Activated CD8-positive, alpha-beta T cell treated with anti-CD3 and anti-CD28 coated beads, Interleukin-2, amount 10 ng/mL, durations not matched to agents 7 days and 5 days (primary cell): ENCODE data around the gene MOB3A. TPM values are rescaled to one million over a fixed set of nuclear protein-coding genes. Genes with fewer than 3 reads are reported as not detected.

Experiments used
- ATAC-seq: fragments of 150-1000 bp; cut with Tn5 transposase; one replicate; pipeline ENCODE4 v1.10.0; 2021; ENCODE audit warnings: moderate library complexity
- CTCF ChIA-PET: fragments of 350-600 bp; sonication (Branson Sonifier 250); formaldehyde crosslinking; loops from one replicate; lab custom pipeline; 2021; ENCODE audit warnings: antibody characterized with exemption; lab: Charles Lee
- POLR2A ChIA-PET: fragments of 350-600 bp; sonication (Branson Sonifier 250); formaldehyde crosslinking; loops from one replicate; lab custom pipeline; 2021; ENCODE audit warnings: antibody characterized with exemption; lab: Charles Lee
- DNase-seq: peaks from one replicate; pipeline ENCODE4 v3.0.0-alpha.2; 2020
- H3K27ac Mint-ChIP-seq: one replicate; pipeline ENCODE4 v1.8.0; 2021; ENCODE audit warnings: mild to moderate bottlenecking, mixed read lengths
- H3K27me3 Mint-ChIP-seq: one replicate; pipeline ENCODE4 v1.8.0; 2021; ENCODE audit warnings: low read depth, mixed read lengths
- H3K36me3 Mint-ChIP-seq: one replicate; pipeline ENCODE4 v1.8.0; 2021; ENCODE audit warnings: low read depth, mixed read lengths
- H3K4me1 Mint-ChIP-seq: one replicate; pipeline ENCODE4 v1.8.0; 2021; ENCODE audit warnings: low read depth, mixed read lengths
- H3K4me3 Mint-ChIP-seq: one replicate; pipeline ENCODE4 v1.8.0; 2021; ENCODE audit warnings: mild to moderate bottlenecking, mixed read lengths
- H3K9me3 Mint-ChIP-seq: one replicate; pipeline ENCODE4 v1.8.0; 2022; ENCODE audit warnings: mixed read lengths; ENCODE audit not compliant: insufficient read depth
- total RNA-seq, 2 experiments: library from RNA; stranded (reverse); gene quantifications; one replicate each; pipeline ENCODE4 v1.2.3, GENCODE V29; 2021

The MOB3A gene
- total RNA-seq, 2 experiments from 2014 or later = 235 to 240 TPM

- POLR2A ChIA-PET = interaction anchor here (3.3 kb wide), 1 partner anchor 7 kb away, joined by 31 read pairs; the partner anchor contains the start of gene MKNK2
Measured at GRCh38 chr19:2044709-2045500, 51.2 kb downstream of the MOB3A start.

GRCh38 chr19:2043961-2044708 is 52.0 kb downstream of the MOB3A start:
- ATAC-seq = no peak
- Mint-ChIP-seq H3K27me3 (no peaks in the 10 kb centered on the region), H3K36me3 (peaks cover 35% of the 10 kb centered on the region), H3K9me3 (no peaks in the 10 kb centered on the region), H3K4me3 (no peak overlapping the region), H3K27ac (peak overlapping the region; percentile 86), H3K4me1 (peaks cover 47% of the 10 kb centered on the region)
- DNase-seq = peak; percentile 33
- CTCF ChIA-PET = interaction anchor here (2.8 to 3.3 kb wide), 2 partner anchors 25 kb away, joined by 15 read pairs; no protein-coding TSS in a partner anchor
- POLR2A ChIA-PET = interaction anchor here (1.4 to 3.3 kb wide), 2 partner anchors 8 to 9 kb away, joined by 3 to 31 read pairs; partner anchors contain the start of gene MKNK2

More at GRCh38 chr19:2044709-2045500, 51.2 kb downstream of the MOB3A start:
- ATAC-seq (no peak), DNase-seq (peak; percentile 22)
- no peaks in the 10 kb centered on the region for H3K9me3 Mint-ChIP-seq
- no peaks in the 10 kb centered on the region for H3K27me3 Mint-ChIP-seq
- CTCF ChIA-PET = no interaction called here
- H3K4me3 Mint-ChIP-seq = no peak overlapping the region
- H3K4me1 Mint-ChIP-seq = peaks cover 52% of the 10 kb centered on the region
- H3K36me3 Mint-ChIP-seq = peaks cover 37% of the 10 kb centered on the region
- peak overlapping the region; percentile 61 for H3K27ac Mint-ChIP-seq

GRCh38 chr19:2043251-2043641 is 52.9 kb downstream of the MOB3A start:
- Mint-ChIP-seq H3K27me3 (no peaks in the 10 kb centered on the region), H3K4me3 (peak overlapping the region; percentile 22), H3K36me3 (peaks cover 34% of the 10 kb centered on the region), H3K9me3 (no peaks in the 10 kb centered on the region), H3K27ac (peak overlapping the region; percentile 86), H3K4me1 (peaks cover 39% of the 10 kb centered on the region)
- CTCF ChIA-PET = interaction anchor here (0.8 to 3.3 kb wide), 5 partner anchors 9 to 26 kb away, joined by 3 to 15 read pairs (median 10); no protein-coding TSS in a partner anchor
- POLR2A ChIA-PET = interaction anchor here (0.5 to 3.3 kb wide), 5 partner anchors 9 to 99 kb away, joined by 3 to 31 read pairs (median 3); partner anchors contain the start of gene MKNK2
- no peak for ATAC-seq
- DNase-seq = peak; percentile 23

GRCh38 chr19:2042485-2043250 is 53.5 kb downstream of the MOB3A start:
- ChIA-PET POLR2A (interaction anchor here (0.5 to 3.3 kb wide), 10 partner anchors 8 to 99 kb away, joined by 3 to 31 read pairs (median 3); partner anchors contain the start of genes IZUMO4 and MKNK2), CTCF (interaction anchor here (0.8 to 3.3 kb wide), 6 partner anchors 9 to 145 kb away, joined by 3 to 15 read pairs (median 10); no protein-coding TSS in a partner anchor)
- Mint-ChIP-seq H3K9me3 (no peaks in the 10 kb centered on the region), H3K27me3 (no peaks in the 10 kb centered on the region), H3K4me3 (peak overlapping the region; percentile 66), H3K36me3 (peaks cover 36% of the 10 kb centered on the region), H3K27ac (peak overlapping the region; percentile 86), H3K4me1 (peaks cover 33% of the 10 kb centered on the region)
- DNase-seq (peak; percentile 42), ATAC-seq (no peak)

- H3K27ac Mint-ChIP-seq = peak overlapping the region; percentile 87
- H3K27me3 Mint-ChIP-seq = no peaks in the 10 kb centered on the region
- peak; percentile 99 for DNase-seq
- ATAC-seq = peak; percentile 89
- CTCF ChIA-PET = interaction anchor here (1.0 to 3.3 kb wide), 6 partner anchors 9 to 144 kb away, joined by 3 to 15 read pairs (median 10); no protein-coding TSS in a partner anchor
- POLR2A ChIA-PET = interaction anchor here (0.7 to 3.3 kb wide), 7 partner anchors 8 to 55 kb away, joined by 3 to 31 read pairs (median 4); partner anchors contain the start of genes IZUMO4 and MKNK2
- H3K4me3 Mint-ChIP-seq = peak overlapping the region; percentile 66
- H3K9me3 Mint-ChIP-seq = no peaks in the 10 kb centered on the region
- peaks cover 35% of the 10 kb centered on the region for H3K36me3 Mint-ChIP-seq
- H3K4me1 Mint-ChIP-seq = peaks cover 29% of the 10 kb centered on the region
Measured at GRCh38 chr19:2041683-2042484, 54.2 kb downstream of the MOB3A start.

- H3K27me3 Mint-ChIP-seq = no peaks in the 10 kb centered on the region
- DNase-seq (peak; percentile 23), ATAC-seq (no peak)
- POLR2A ChIA-PET = interaction anchor here (0.9 to 3.2 kb wide), 2 partner anchors 9 to 10 kb away, joined by 4 to 12 read pairs; no protein-coding TSS in a partner anchor
- H3K36me3 Mint-ChIP-seq = peaks cover 35% of the 10 kb centered on the region
- CTCF ChIA-PET = interaction anchor here (1.0 to 3.3 kb wide), 2 partner anchors 20 to 28 kb away, joined by 3 to 15 read pairs; no protein-coding TSS in a partner anchor
- H3K27ac Mint-ChIP-seq = peak overlapping the region; percentile 87
- peaks cover 29% of the 10 kb centered on the region for H3K4me1 Mint-ChIP-seq
- peak overlapping the region; percentile 50 for H3K4me3 Mint-ChIP-seq
- no peaks in the 10 kb centered on the region for H3K9me3 Mint-ChIP-seq
Measured at GRCh38 chr19:2041433-2041682, 54.8 kb downstream of the MOB3A start.

- DNase-seq (no peak), ATAC-seq (no peak)
- ChIA-PET POLR2A (interaction anchor here (0.9 to 3.2 kb wide), 4 partner anchors 9 to 21 kb away, joined by 3 to 12 read pairs (median 4); no protein-coding TSS in a partner anchor), CTCF (interaction anchor here (1.3 to 3.3 kb wide), 2 partner anchors 21 to 29 kb away, joined by 3 to 15 read pairs; no protein-coding TSS in a partner anchor)
- H3K27me3 Mint-ChIP-seq = no peaks in the 10 kb centered on the region
- H3K9me3 Mint-ChIP-seq = no peaks in the 10 kb centered on the region
- peak overlapping the region; percentile 87 for H3K27ac Mint-ChIP-seq
- peaks cover 35% of the 10 kb centered on the region for H3K36me3 Mint-ChIP-seq
- H3K4me1 Mint-ChIP-seq = peaks cover 29% of the 10 kb centered on the region
- no peak overlapping the region for H3K4me3 Mint-ChIP-seq
Measured at GRCh38 chr19:2040647-2041432, 55.3 kb downstream of the MOB3A start.

- Mint-ChIP-seq H3K27ac (no peak overlapping the region), H3K4me3 (no peak overlapping the region), H3K36me3 (peaks cover 35% of the 10 kb centered on the region), H3K9me3 (no peaks in the 10 kb centered on the region), H3K4me1 (peaks cover 33% of the 10 kb centered on the region), H3K27me3 (no peaks in the 10 kb centered on the region)
- DNase-seq (peak; percentile 22), ATAC-seq (no peak)
- ChIA-PET CTCF (interaction anchor here (1.3 kb wide), 1 partner anchor 21 kb away, joined by 3 read pairs; no protein-coding TSS in a partner anchor), POLR2A (interaction anchor here (1.0 to 1.1 kb wide), 2 partner anchors 21 to 22 kb away, joined by 3 to 4 read pairs; no protein-coding TSS in a partner anchor)
Measured at GRCh38 chr19:2039959-2040646, 56.0 kb downstream of the MOB3A start.
